Stimulated activated naive CD4-positive, alpha-beta T cell (primary cell): ENCODE results near the gene PRR36.
"Not testable (repeated sequence)": the region's sequence is repeated elsewhere in the genome, so short reads cannot be mapped to it uniquely, and the experiment has no call there.

Experiments
- DNase-seq, 6 experiments: peaks; one replicate each; lab custom pipeline; 2025; lab: John Stamatoyannopoulos, UW

The PRR36 gene

DNA sequence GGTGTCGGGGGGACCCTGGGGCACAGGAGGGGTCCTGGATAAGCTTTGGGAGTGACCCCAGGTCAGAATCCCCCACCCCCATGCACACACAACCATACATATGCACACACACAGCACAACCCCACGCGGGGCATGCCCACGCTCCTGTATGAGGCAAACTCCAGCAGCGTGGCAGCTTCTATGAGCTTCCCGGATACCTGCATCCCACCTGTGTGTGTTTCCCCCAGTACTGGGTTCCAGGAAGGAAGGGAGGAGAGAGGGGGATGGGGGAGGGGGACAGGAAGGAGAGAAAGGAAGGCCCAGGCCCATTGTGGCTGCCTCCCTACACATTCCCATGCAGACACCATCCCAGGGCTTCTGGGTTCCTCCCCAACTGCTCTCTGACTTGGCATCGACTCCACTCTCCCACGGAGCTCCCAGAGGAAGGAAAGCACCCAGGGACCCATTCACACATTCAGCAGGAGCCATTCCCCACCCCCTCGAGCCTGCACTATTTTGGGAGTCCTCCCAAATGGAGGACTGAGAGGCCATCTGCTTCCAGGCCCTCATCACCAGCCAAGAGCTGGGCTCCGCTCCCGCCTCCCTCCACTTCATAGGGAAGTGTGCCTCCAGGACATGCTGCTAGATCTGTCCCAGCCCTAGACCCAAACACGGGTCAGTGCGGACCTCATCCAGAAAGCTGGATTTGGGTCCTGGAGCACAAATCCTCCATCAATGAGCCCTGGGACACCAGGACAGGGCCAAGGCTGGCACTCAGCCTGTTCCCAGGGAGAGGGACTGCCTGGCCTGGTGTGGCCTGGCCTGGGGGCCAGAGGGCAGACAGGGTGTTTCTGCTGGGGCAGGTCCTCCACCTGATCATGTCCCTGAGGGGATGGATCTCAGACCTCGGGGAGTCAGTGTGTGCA lies 13.2 kb downstream of the PRR36 start:
- no peak for DNase-seq

DNA sequence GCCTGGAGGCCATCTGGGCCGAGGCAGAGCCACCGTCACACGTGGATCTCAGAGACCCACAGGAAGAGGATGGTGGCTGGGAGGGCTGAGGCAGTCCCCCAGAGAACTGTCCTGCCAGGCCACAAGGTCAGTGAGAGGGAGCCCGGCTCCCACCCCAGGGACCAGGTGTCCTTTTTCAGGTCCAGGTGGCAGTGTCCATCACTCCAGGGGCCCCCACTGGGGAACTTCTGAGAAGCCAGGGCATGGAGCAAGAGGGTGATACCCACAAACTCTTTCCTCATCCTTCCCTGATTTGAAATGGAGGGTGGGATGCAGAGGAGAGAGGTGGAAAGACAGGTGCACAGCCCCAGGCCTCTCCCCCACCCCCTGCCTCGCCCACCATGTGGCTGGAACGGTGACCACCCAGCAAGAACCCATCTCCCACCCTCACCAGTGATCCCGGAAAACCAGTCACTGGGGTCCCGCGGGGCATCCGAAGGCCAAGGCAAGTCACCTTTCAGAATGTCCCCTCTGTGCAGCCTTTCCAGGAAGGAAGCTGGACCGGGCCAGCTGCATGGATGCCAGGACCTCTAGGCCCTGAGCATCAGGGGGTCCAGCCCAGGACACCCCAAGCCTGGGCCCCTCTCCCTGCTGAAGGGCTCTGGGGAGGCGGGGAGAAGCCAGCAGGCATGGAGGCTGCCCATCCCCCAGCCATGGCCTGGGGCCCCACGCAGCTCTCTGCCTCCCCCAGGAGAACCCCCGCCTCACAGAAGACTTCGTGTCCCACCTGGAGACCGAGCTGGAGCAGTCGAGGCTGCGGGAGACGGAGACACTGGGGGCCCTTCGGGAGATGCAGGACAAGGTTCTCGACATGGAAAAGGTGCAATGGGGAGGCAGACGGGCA lies 14.1 kb downstream of the PRR36 start:
- DNase-seq = no peak

DNA sequence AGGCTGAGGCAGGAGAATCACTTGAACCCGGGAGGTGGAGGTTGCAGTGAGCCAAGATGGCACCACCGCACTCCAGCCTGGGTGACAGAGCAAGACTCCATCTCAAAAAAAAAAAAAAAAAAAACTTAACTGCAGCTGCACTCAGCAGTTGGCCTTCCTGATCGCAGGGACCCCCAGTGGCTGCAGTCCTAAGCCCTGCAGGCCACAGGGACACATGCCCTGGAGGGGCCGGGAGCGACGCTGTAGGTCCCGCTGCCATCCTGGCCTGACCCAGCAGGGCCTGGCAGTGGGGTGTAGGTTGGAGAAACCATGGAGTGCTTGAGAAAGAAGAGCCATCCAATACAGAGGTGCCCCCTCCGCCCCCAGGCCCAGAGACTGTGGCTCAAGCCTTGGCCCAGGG lies 15.1 kb downstream of the PRR36 start:
- DNase-seq = not testable (repeated sequence)

DNA sequence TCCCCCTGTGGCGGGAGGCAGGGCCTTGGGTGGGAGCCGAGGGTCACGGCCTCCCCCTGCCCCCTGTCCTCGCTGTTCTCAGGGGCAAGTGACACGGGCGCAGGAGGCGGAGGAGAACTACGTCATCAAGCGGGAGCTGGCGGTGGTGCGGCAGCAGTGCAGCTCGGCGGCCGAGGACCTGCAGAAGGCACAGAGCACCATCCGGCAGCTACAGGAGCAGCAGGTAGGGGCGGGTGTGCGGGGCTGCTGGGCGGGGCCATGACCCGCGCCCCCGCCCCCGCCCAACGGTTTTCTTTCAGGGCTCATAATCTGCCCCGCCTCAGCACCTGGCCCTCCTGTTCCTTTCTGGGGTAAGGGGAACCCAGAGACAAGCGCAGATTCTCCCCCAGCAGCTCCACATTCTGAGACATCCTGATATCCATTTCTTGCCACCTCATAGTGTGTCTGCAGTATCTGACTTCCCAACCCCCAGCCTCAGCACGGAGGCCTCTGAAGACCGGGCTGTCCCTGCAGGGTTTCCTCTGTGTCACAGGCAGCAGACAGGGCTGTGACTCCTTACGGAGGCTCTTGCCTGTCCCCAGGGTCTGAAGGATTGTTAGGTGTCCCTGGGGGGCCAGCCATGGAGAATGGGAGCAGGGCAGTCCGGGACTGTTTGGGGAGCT lies 15.9 kb downstream of the PRR36 start:
- no peak for DNase-seq

DNA sequence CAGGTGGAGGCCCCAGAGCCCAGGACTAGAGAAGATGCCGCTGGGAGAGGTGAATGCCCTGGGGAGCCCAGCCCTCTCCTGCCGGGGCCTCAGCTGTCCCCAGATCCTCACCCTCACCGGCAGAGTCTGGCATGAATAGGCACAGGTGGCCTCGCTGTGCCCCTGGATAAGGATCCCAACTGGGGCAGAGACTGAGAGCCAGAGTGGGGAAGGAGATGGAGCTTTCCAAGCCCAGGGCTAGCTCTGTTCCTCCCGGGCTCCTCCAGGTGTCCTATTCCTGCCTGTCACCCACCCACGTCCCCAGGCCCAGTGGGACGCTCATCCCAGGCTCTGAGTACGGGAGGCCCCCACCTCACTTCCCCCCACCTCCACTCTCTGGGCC lies 16.5 kb downstream of the PRR36 start:
- no peak for DNase-seq

DNA sequence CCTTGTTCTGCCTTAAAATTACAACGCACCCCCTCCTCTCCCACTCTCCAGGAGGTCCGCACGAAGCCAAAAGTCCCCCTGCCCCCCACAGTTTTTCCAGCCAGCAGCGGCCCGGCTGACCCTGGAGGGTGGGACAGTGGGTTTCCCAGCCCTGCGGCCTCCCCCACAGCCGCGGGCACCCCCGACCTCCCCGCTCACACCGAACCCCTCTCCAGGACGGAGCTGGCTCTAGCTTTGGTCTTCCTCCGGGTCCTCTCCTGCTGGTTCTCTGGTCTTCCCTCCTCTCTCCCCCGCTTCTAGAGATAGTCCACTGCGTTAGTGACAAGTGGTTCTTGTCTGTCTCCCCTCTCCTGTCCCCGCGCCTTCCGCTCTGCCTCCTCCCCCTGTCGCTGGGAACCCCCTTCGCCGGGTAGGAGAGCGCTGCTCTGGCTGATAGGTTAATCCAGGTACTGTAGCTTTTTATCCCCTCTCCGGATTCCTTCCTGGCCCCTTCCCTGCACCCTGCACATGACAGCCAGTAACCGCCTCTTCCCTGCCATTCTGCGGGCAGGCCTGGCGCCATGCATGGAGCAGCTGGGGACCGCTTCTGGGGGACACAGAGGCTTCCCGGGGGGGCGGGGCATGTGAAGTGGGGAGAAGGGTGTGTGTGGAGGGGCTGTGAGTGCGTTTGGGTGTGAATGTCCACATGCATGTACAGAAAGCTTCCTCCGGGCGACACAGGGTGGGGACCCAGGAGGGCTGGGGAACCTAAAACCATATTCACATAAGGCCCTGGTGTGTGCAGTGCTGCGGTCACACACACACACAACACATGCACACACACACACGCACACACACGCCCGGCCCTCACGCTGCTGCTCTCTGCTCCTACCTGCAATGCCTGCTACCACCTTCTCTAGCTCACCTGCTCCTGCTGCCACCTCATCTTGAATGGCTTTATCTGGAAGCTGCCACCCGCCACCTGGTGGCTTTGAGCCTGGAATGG lies 17.2 kb downstream of the PRR36 start:
- no peak for DNase-seq

DNA sequence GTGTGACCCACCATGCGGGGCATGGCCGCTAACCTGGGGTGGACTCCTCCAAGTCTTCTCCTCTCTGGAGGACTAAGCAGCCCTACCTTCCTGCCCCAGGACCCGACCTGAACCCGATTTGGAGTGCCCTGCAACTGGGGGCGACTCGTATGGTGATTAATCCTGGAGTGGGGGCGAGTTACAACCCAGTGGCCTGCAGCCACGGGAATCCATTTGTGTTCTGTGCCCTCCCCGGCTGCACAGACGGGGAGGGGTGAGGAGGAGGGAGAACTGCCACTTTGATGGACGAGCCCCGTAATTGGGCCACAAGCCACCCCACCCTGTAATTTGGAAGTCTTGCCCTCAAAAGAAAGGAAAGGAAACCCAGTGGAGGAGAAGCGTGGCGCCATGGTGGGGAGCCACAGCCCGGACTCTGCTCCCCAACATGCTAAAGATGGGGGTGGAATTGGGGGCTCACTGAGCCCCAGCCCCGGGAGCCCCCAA lies 18.0 kb downstream of the PRR36 start:
- no peak for DNase-seq

DNA sequence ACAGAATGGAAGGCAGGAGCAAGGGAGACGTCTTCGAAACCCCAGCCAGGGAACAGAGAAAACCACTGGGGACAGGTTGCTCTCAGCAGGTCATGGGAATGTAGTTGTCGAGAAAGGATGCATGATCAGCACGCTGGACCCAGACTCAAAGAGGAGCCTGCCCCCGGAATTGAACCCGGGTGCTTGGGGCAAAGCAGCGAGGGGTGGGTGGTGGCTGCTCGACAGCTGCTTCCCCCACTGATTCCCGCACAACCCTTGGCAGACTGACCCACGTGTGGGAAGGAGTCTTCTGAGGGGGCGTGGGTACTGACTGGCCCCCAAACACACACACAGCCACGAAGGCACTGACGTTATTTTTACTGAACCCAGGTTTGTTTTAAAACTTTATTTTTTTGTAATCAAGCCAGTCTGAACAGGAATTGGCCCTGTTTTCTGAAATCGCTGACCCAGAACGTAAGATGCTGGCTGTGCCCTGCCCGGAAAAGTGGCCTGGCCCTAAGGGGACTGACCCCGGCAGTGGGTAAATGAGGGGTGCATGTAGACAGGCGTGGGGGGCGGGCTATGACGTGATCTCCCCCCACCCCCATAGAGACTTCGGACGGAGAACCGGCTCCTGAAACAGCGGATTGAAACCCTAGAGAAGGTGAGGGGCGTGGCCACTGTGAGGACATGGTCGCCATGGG lies 18.6 kb downstream of the PRR36 start:
- no peak for DNase-seq

DNA sequence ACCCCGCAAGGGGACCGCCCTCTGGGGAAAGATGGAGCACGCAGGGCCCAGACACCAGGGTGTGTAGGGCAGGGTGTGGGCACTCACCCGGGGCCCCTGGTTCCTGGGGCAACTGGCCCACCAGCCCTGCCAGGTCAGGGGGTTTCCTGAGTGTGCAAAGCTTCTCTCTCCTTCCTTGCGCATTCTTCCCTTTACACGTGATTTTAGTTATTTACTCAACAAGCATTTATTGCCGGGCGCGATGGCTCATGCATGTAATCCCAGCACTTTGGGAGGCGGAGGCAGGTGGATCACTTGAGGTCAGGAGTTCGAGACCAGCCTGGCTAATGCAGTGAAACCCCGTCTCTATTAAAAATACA lies 20.4 kb downstream of the PRR36 start:
- no peak for DNase-seq

DNA sequence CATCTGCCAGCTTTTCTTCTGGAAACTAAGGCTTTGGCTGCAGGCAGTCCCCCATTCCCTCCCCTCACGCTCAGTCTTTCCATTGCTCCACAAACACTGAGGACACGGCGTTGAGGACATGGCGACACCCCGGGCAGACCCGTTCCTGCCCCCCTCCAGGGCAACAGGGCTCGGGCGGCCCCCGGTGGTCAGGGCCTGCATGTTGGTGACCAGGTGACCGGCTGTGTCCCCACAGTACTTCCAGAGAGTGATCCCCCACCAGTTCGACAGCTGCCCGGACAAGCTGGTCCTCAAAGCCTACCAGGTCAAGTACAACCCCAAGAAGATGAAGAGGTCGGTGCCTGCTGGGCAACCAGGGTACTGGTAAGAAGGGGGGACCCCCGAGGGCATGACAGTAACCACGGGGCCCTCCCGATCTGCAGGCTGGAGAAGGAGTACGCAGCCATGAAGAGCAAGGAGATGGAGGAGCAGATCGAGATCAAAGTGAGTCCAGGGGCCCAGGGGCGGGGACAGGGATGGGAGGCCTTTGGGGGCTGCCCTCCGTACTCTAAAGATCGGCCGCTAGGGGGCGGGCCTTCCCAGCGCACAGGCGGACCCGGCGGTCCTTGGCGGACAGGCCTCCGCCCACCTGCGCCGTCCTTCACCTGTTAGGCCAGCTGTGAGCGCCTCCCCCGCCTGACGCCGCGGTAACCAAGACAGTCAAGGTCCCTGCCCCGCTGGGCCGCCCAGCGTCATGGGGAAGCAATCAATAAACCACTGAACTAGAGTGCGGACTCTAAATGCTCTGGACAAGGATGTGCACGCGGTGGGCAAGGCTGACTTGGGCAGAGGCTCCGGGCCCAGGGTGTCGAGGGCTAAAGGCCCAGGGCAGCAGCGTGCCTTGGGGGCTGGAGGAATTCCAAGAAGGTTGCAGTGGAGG lies 21.1 kb downstream of the PRR36 start:
- peak; percentile 10 to 66 (median 44) for DNase-seq

DNA sequence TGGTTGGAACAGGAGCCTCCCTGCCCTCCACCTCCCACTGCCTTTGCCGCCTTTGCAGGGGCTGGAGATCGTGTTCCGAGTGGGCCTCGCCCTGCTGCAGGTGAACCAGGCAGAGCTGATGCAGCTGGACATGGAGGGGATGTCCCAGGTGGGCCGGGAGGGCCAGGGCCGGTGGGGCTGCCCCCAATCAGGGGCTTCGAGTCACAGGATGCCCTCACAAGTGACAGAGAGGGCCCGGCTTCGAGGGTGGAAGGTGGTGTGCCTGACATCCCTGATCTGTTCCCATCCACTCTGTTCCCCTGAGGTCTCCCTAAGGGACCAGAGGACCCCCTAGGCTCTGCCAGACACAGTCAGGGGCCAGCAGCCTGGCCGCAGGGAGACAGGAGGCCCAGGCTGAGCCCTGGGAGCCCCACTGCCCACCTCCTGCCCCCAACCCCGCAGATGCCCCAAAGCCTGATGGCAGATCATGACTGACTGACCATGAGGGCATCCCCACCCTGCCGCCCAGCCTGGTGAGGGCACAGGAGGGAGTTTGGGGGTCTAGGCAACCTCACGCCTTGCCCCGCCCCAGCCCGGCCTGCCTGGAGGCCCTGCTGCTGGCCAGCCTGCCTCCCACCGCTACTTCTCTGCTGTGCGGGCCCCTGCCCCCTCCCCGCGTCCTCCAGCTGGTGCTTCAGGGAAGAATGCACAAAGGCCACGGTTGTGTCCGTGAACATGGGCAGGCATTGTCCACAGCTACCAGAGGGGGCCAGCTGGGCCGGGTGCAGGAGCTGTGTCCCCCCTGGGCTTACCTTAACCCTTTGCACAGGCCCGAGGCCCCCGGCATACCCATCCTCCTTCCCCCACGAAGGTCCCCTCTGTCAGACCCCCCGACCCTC lies 22.3 kb downstream of the PRR36 start:
- no peak for DNase-seq

DNA sequence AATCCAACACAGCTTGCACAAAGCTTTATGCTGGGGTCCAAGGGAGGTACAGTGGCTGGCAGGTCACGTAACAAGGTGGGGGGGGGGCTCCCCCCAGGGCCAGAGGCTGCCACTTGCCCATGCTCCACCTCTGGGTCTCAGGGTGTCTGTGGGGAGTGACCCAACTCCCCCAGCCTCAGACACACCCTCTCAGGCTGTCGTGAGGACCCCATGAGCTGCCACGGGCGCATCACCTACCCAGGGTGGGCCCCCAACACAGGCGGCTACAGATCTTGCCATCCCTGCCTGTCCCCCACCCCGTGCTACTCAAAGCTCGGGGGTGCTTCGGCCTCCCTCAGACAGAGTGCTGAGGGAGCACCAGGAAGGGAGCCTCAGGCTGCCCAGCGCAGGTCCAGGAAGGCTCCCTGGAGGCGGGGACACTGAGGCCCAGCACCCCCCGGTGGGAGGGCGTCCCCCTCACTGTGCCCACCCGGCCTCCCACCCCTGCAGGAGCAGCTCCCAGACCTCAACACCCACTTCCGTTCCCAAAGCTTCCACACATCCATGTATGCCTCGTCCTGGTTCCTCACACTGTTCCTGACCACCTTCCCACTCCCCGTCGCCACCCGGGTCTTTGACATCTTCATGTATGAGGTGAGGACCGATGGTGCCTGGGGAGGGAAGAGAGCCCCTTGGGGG lies 23.1 kb downstream of the PRR36 start:
- no peak for DNase-seq

DNA sequence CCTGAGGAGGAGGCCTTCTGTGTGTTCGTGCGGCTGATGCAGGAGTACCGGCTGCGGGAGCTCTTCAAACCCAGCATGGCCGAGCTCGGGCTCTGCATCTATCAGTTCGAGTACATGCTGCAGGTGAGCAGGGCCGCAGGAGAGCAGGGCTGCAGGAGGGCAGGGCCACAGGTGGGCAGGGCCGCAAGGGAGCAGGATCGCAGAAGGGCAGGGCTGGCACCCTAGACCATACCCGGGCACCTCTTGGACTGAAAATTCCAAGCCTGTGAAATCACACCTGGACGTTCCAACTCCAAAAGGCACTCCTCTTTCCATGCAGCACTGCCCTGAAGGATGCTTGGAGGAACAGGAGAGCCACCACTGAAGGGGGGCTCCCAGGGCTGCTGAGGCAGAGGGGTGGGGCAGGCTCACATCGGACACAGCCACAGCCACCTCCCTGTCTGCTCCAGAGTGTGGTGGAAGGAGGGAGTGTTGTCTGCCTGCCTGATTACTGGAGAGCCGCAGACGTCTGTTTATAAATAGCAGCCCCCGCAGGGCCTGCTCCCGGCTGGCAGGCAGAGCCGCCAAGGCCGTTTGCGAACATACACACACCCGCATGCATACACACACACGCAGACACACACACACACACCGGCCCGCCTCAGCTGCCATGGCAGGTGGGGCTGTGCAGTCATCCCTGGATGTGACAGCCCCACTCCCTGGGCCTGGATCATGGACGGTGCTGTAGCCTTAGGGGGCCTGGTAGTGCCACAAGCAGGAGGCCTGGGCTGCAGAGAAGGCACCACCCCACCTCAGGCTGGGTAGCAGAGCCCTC lies 24.0 kb downstream of the PRR36 start:
- no peak for DNase-seq

DNA sequence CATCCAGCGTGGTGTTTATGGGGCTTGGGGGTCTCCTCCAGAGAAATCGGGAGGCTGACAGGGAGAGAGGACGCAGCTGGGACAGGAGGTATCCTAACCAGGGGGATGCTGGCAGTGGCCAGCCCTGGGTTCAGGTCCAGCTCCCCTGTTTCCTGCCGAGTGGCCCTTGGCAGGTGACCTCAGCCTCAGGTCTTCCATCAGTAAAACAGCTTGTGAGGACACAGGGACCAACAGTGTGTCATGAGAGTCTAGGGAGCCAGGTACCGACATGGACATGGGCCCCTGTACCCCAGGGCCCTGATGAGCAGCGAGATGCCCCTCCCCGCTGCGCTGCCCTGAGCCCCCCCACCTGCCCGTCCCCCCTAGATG lies 24.6 kb downstream of the PRR36 start:
- DNase-seq = no peak

DNA sequence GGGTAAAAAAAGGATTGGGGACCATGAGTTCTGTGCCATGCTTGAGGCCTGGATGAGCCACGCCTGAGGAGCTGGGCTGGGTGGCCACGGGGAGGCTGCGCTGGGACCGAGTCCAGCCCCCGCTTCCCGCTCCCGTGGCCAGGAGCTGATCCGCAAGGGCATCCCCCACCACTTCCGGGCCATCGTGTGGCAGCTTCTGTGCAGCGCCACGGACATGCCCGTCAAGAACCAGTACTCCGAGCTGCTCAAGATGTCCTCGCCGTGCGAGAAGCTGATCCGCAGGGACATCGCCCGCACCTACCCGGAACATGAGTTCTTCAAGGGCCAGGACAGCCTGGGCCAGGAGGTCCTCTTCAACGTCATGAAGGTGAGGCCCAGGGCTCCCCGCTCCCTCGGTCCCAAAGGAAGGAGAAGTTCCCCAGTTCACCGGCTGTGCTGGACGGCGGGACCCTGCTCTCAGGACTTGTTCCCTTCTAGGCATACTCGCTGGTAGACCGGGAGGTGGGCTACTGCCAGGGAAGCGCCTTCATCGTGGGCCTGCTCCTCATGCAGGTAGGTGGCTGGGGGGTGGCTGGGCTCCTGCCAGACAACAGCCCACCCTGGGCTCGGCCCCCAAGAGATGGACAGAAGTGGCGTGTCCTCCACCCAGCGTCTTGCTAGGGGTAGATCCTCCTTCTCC lies 25.3 kb downstream of the PRR36 start:
- no peak for DNase-seq

DNA sequence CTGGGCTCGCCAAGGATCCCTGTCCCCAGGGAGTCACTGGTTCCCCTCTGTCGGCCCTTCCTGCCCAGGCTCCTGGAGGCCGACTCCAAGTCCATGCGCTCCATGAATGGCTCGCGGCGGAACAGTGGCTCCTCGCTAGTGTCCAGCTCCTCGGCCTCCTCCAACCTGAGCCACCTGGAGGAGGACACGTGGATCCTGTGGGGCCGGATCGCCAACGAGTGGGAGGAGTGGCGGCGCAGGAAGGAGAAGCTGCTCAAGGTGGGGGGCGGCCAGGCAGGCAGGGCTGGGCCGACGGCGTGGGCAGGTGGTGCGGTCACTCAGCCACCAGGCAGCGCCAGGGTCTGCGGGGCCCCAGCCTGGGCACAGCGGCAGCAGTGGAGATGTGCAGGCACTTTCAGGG lies 26.5 kb downstream of the PRR36 start:
- no peak for DNase-seq
